Neural cell (in vitro differentiated cells): ENCODE results near the gene GPR101. TPM values are rescaled to one million over a fixed set of nuclear protein-coding genes. Genes with fewer than 3 reads are reported as not detected.

Experiments
- H2AFZ ChIP-seq: fragments of 200-600, 300-800 bp; sonication (generic), shearing (Covaris generic); 2 replicates; pipeline ENCODE4 v1.6.0; 2014; ENCODE audit warnings: low read depth, mild to moderate bottlenecking, antibody characterized with exemption, low read length, moderate library complexity
- H3F3A ChIP-seq: fragments of 200-600 bp; shearing (Covaris generic); 2 replicates; pipeline ENCODE4 v1.6.1; 2016; ENCODE audit warnings: mild to moderate bottlenecking, moderate library complexity, mixed read lengths, antibody characterized with exemption, low read length; ENCODE audit not compliant: insufficient read depth, poor library complexity, severe bottlenecking
- H3K27ac ChIP-seq: fragments of 200-600, 300-800 bp; sonication (generic), shearing (Covaris generic); 2 replicates; pipeline ENCODE4 v1.5.1; 2014; ENCODE audit warnings: mild to moderate bottlenecking, low read length, moderate library complexity
- H3K27me3 ChIP-seq: fragments of 300-800, 200-600 bp; sonication (generic), shearing (Covaris generic); 2 replicates; pipeline ENCODE4 v1.6.0; 2014; ENCODE audit warnings: mild to moderate bottlenecking, low read depth, low read length, moderate library complexity; ENCODE audit not compliant: insufficient read depth
- H3K36me3 ChIP-seq: fragments of 300-800, 200-600 bp; sonication (generic), shearing (Covaris generic); 2 replicates; pipeline ENCODE4 v1.5.1; 2014; ENCODE audit warnings: mild to moderate bottlenecking, antibody characterized with exemption, low read length, moderate library complexity; ENCODE audit not compliant: insufficient read depth
- H3K4me2 ChIP-seq: fragments of 300-800, 200-600 bp; sonication (generic), shearing (Covaris generic); 2 replicates; pipeline ENCODE4 v1.6.0; 2014; ENCODE audit warnings: mild to moderate bottlenecking, low read length
- H3K4me3 ChIP-seq: fragments of 300-800, 200-600 bp; sonication (generic), shearing (Covaris generic); 2 replicates; pipeline ENCODE4 v1.5.1; 2014; ENCODE audit warnings: mild to moderate bottlenecking, low read length, moderate library complexity
- H3K79me2 ChIP-seq: fragments of 200-600 bp; shearing (Covaris generic); replicated peaks from 2 replicates; pipeline ENCODE4 v1.6.0; 2014; ENCODE audit warnings: mild to moderate bottlenecking, low read length, moderate library complexity; ENCODE audit not compliant: insufficient read depth
- H3K9ac ChIP-seq: fragments of 300-800, 200-600 bp; sonication (generic), shearing (Covaris generic); 2 replicates; pipeline ENCODE4 v1.6.1; 2016; ENCODE audit warnings: mild to moderate bottlenecking, low read length, mixed read lengths
- H3K9me2 ChIP-seq: fragments of 200-600 bp; shearing (Covaris generic); 2 replicates; pipeline ENCODE4 v1.6.1; 2016; ENCODE audit warnings: mild to moderate bottlenecking, low read length, mixed read lengths; ENCODE audit not compliant: insufficient read depth
- H3K9me3 ChIP-seq: fragments of 200-600, 300-800 bp; sonication (generic), shearing (Covaris generic); 2 replicates; pipeline ENCODE4 v1.6.1; 2016; ENCODE audit warnings: mild to moderate bottlenecking, mixed run types, low read length, moderate library complexity, mixed read lengths
- H4K20me1 ChIP-seq: fragments of 200-600 bp; shearing (Covaris generic); 2 replicates; pipeline ENCODE4 v1.6.1; 2016; ENCODE audit warnings: mild to moderate bottlenecking, mixed run types; ENCODE audit not compliant: insufficient read depth
- CTCF ChIP-seq: fragments of 450-650 bp; IDR thresholded peaks from 2 replicates; pipeline ENCODE4 v1.5.1; 2014; ENCODE audit warnings: antibody characterized with exemption, mild to moderate bottlenecking, moderate library complexity; ENCODE audit not compliant: poor library complexity, severe bottlenecking
- EP300 ChIP-seq: fragments of 450-650 bp; conservative IDR thresholded peaks from 2 replicates; pipeline ENCODE4 v1.6.1; 2014; ENCODE audit warnings: antibody characterized with exemption, mild to moderate bottlenecking, moderate library complexity; ENCODE audit not compliant: poor library complexity, severe bottlenecking
- EZH2 ChIP-seq: fragments of 200-600, 300-800 bp; shearing (Covaris generic), sonication (generic); IDR thresholded peaks from 2 replicates; pipeline ENCODE4 v1.6.1; 2014; ENCODE audit warnings: antibody characterized with exemption, low read length, borderline replicate concordance, mild to moderate bottlenecking; ENCODE audit not compliant: insufficient read depth, poor library complexity, severe bottlenecking
- MXI1 ChIP-seq: fragments of 450-650 bp; conservative IDR thresholded peaks from 2 replicates; pipeline ENCODE4 v1.6.1; 2014; ENCODE audit warnings: antibody characterized with exemption, mild to moderate bottlenecking; ENCODE audit not compliant: poor library complexity, severe bottlenecking
- POLR2AphosphoS5 ChIP-seq: IDR thresholded peaks from 2 replicates; pipeline ENCODE4 v1.6.1; 2012
- RAD21 ChIP-seq: fragments of 450-650 bp; conservative IDR thresholded peaks from 2 replicates; pipeline ENCODE4 v1.6.1; 2014; ENCODE audit warnings: antibody characterized with exemption, mild to moderate bottlenecking, moderate library complexity
- REST ChIP-seq: IDR thresholded peaks from 2 replicates; pipeline ENCODE4 v1.6.1; 2012; ENCODE audit warnings: borderline replicate concordance
- SMC3 ChIP-seq: fragments of 450-650 bp; conservative IDR thresholded peaks from 2 replicates; pipeline ENCODE4 v1.6.1; 2014; ENCODE audit warnings: antibody characterized with exemption, mild to moderate bottlenecking, moderate library complexity; ENCODE audit not compliant: poor library complexity
- TAF1 ChIP-seq: IDR thresholded peaks from 2 replicates; pipeline ENCODE4 v1.6.1; 2012; ENCODE audit warnings: low read depth
- polyA plus RNA-seq: library from polyadenylated mRNA; depleted of rRNA; stranded (reverse); fragments of >200 nt; gene quantifications from 2 replicates; pipeline ENCODE4 v1.2.3, GENCODE V29; 2014

The GPR101 gene
- polyA plus RNA-seq, 1 donor from 2014 or later = 0.56 TPM

GRCh38 chrX:137031517-137032340 lies 2.1 kb downstream of the GPR101 start:
- Histone ChIP-seq H3K27me3 (peaks cover 47% of the 10 kb centered on the region), H3K27ac (no peak overlapping the region), H3K79me2 (no peaks in the 10 kb centered on the region), H3K36me3 (no peaks in the 10 kb centered on the region), H4K20me1 (no peaks in the 10 kb centered on the region), H3K4me3 (peak overlapping the region; percentile 76), H3K9ac (peak overlapping the region; percentile 47), H3K4me2 (peak overlapping the region; percentile 55), H3F3A (no peaks in the 10 kb centered on the region), H3K9me3 (no peaks in the 10 kb centered on the region), H3K9me2 (no peaks in the 10 kb centered on the region), H2AFZ (peak overlapping the region; percentile 45)
- peak; percentile 33 for TF ChIP-seq CTCF
- TF ChIP-seq REST = no peak
- TF ChIP-seq RAD21 = no peak
- no peak for TF ChIP-seq POLR2AphosphoS5
- peak; percentile 67 for TF ChIP-seq MXI1
- TF ChIP-seq SMC3 = peak; percentile 43

GRCh38 chrX:137031039-137031438 lies 2.8 kb downstream of the GPR101 start:
- Histone ChIP-seq H4K20me1 (no peaks in the 10 kb centered on the region), H3K36me3 (no peaks in the 10 kb centered on the region), H3K27ac (no peak overlapping the region), H3K4me3 (peak overlapping the region; percentile 76), H3K27me3 (peaks cover 46% of the 10 kb centered on the region), H3K9me3 (no peaks in the 10 kb centered on the region), H2AFZ (no peak overlapping the region), H3F3A (no peaks in the 10 kb centered on the region), H3K9ac (peak overlapping the region; percentile 47), H3K4me2 (peak overlapping the region; percentile 25), H3K79me2 (no peaks in the 10 kb centered on the region), H3K9me2 (no peaks in the 10 kb centered on the region)
- TF ChIP-seq EP300 (no peak), CTCF (no peak), RAD21 (no peak), TAF1 (no peak), EZH2 (no peak), MXI1 (no peak), POLR2AphosphoS5 (no peak), REST (no peak), SMC3 (no peak)
